HepG2 (cell line): Measurements from ENCODE around the gene SOCS3. TPM values are rescaled to one million over a fixed set of nuclear protein-coding genes. Genes with fewer than 3 reads are reported as not detected.

ENCODE experiments used
- ARNT ChIP-seq: fragments of 450-650 bp; IDR thresholded peaks from 2 replicates; pipeline ENCODE4 v1.6.1; 2017
- FOXA1 ChIP-seq, 2 experiments: fragments of 450-650 bp in 1 of 2; sonication (generic) in 1 of 2; formaldehyde crosslinking in 1 of 2; IDR thresholded peaks; 2 replicates each; pipeline versions ENCODE4 v1.4.0 to v1.6.1; 2016 to 2020; ENCODE audit warnings: missing genetic modification reagents in 1 of 2
- RFX5 ChIP-seq: IDR thresholded peaks from 2 replicates; pipeline ENCODE4 v1.6.1; 2011; ENCODE audit warnings: low read depth, low read length, improper control_type of control experiment
- RXRB ChIP-seq: IDR thresholded peaks from 2 replicates; pipeline ENCODE4 v1.6.1; 2016; ENCODE audit warnings: borderline replicate concordance, missing genetic modification reagents, missing compliant biosample characterization
- SMARCC2 ChIP-seq: fragments of 450-650 bp; IDR thresholded peaks from 2 replicates; pipeline ENCODE4 v1.6.1; 2017; ENCODE audit warnings: antibody characterized with exemption, mild to moderate bottlenecking
- SRSF1 ChIP-seq: fragments of 200-400 bp; formaldehyde crosslinking; optimal IDR thresholded peaks from 2 replicates; pipeline ENCODE3; 2017; ENCODE audit warnings: mild to moderate bottlenecking, low read depth, low read length, moderate library complexity
- TAF15 ChIP-seq: fragments of 200-400 bp; formaldehyde crosslinking; IDR thresholded peaks from one replicate; pipeline ENCODE4 v1.6.1; 2018; ENCODE audit warnings: mild to moderate bottlenecking, low read depth, low read length; ENCODE audit not compliant: poor library complexity, severe bottlenecking
- ZBTB38 ChIP-seq: sonication (generic); formaldehyde crosslinking; IDR thresholded peaks from 2 replicates; pipeline ENCODE4 v1.5.1; 2020; ENCODE audit warnings: mild to moderate bottlenecking, missing genetic modification reagents
- ZNF205 ChIP-seq: IDR thresholded peaks from 2 replicates; pipeline ENCODE4 v1.6.1; 2018; ENCODE audit warnings: missing biosample characterization, missing genetic modification reagents
- ZNF317 ChIP-seq: sonication (generic); formaldehyde crosslinking; IDR thresholded peaks from 2 replicates; pipeline ENCODE4 v1.5.0; 2020; ENCODE audit warnings: mild to moderate bottlenecking, missing genetic modification reagents
- ZNF687 ChIP-seq: sonication (generic); formaldehyde crosslinking; IDR thresholded peaks from 2 replicates; pipeline ENCODE4 v1.5.1; 2020; ENCODE audit warnings: mild to moderate bottlenecking, missing genetic modification reagents, moderate library complexity
- ZNF75D ChIP-seq: sonication (generic); formaldehyde crosslinking; IDR thresholded peaks from 2 replicates; pipeline ENCODE4 v1.8.1; 2023; ENCODE audit warnings: missing genetic modification reagents, mild to moderate bottlenecking, borderline replicate concordance
- ZSCAN31 ChIP-seq: sonication (generic); formaldehyde crosslinking; IDR thresholded peaks from 2 replicates; pipeline ENCODE4 v1.5.0; 2020; ENCODE audit warnings: low read depth, mild to moderate bottlenecking, missing genetic modification reagents
- polyA plus RNA-seq, 8 experiments: library from polyadenylated mRNA; depleted of rRNA in 3 of 8; stranded (reverse) in 7 of 8; unstranded in 1 of 8; fragments of >200 nt; fragmentation: Illumina TruSeq in 4 of 8; extraction: Trizol in 4 of 8; gene quantifications; 2 replicates each; pipeline versions ENCODE4 v1.2.1 to v1.2.3, GENCODE V29; 2011 to 2016; ENCODE audit warnings: low read depth in 4 of 8, missing spikeins in 1 of 8, mixed read lengths in 1 of 8; ENCODE audit not compliant: insufficient read depth in 1 of 8
- total RNA-seq, 5 experiments: library from RNA; depleted of rRNA; stranded (reverse); fragments of >200 nt; fragmentation: Illumina TruSeq; extraction: Trizol; gene quantifications; 2 replicates each; pipeline ENCODE4 v1.2.3, GENCODE V29; 2016; ENCODE audit warnings: low read depth in 1 of 5
- TF ChIP-seq, protein P1 (sequence below): sonication (generic); formaldehyde crosslinking; IDR thresholded peaks from 2 replicates; pipeline ENCODE4 v1.4.0; 2020; ENCODE audit warnings: missing genetic modification reagents
- TF ChIP-seq, protein P2 (sequence below): sonication (generic); formaldehyde crosslinking; IDR thresholded peaks from 2 replicates; pipeline ENCODE4 v1.8.1; 2023; ENCODE audit warnings: mild to moderate bottlenecking, inconsistent platforms, moderate library complexity, missing genetic modification reagents, borderline replicate concordance
- TF ChIP-seq, protein P3 (sequence below), 2 experiments: sonication (generic) in 1 of 2; formaldehyde crosslinking in 1 of 2; IDR thresholded peaks; 2 replicates each; pipeline versions ENCODE4 v1.4.0 to v1.6.1; 2016 to 2020; ENCODE audit warnings: borderline replicate concordance in 1 of 2, low read depth in 1 of 2, mild to moderate bottlenecking in 1 of 2, missing genetic modification reagents in 1 of 2

SOCS3 gene
- total and polyA plus RNA-seq, 2 of the 13 experiments (the other 11 are each of a cell fraction or from before 2014, with no cell fraction given): 0.77 to 2.4 TPM

- TF ChIP-seq SRSF1: no peak
- peak; percentile 87 for TF ChIP-seq ZBTB38 (CRISPR knock-in tag)
- TF ChIP-seq TAF15: peak; percentile 36
- TF ChIP-seq, protein P1, sequence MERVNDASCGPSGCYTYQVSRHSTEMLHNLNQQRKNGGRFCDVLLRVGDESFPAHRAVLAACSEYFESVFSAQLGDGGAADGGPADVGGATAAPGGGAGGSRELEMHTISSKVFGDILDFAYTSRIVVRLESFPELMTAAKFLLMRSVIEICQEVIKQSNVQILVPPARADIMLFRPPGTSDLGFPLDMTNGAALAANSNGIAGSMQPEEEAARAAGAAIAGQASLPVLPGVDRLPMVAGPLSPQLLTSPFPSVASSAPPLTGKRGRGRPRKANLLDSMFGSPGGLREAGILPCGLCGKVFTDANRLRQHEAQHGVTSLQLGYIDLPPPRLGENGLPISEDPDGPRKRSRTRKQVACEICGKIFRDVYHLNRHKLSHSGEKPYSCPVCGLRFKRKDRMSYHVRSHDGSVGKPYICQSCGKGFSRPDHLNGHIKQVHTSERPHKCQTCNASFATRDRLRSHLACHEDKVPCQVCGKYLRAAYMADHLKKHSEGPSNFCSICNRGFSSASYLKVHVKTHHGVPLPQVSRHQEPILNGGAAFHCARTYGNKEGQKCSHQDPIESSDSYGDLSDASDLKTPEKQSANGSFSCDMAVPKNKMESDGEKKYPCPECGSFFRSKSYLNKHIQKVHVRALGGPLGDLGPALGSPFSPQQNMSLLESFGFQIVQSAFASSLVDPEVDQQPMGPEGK (CRISPR knock-in tag): peak; percentile 89
- TF ChIP-seq ZNF687 (CRISPR knock-in tag): peak; percentile 78
- no peak for TF ChIP-seq ARNT
- peak; percentile 81; the same call in 1 of the 2 replicates for TF ChIP-seq ZNF205 (CRISPR knock-in tag)
- peak; percentile 65 for TF ChIP-seq ZNF317 (CRISPR knock-in tag)
- TF ChIP-seq ZNF75D (CRISPR knock-in tag): no peak
- no peak for TF ChIP-seq SMARCC2
- no peak for TF ChIP-seq FOXA1 (IDR thresholded peaks at IDR 0.05)
- TF ChIP-seq FOXA1 (CRISPR knock-in tag; IDR thresholded peaks at IDR 0.05): peak; percentile 14; the same call in 1 of the 2 replicates
- TF ChIP-seq, protein P2, sequence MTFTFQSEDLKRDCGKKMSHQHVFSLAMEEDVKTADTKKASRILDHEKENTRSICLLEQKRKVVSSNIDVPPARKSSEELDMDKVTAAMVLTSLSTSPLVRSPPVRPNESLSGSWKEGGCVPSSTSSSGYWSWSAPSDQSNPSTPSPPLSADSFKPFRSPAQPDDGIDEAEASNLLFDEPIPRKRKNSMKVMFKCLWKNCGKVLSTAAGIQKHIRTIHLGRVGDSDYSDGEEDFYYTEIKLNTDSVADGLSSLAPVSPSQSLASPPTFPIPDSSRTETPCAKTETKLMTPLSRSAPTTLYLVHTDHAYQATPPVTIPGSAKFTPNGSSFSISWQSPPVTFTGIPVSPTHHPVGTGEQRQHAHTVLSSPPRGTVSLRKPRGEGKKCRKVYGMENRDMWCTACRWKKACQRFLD (CRISPR knock-in tag): peak; percentile 58; the same call in 1 of the 2 replicates
- TF ChIP-seq RXRB (CRISPR knock-in tag): peak; percentile 66; the same call in 1 of the 2 replicates
- TF ChIP-seq, protein P3, sequence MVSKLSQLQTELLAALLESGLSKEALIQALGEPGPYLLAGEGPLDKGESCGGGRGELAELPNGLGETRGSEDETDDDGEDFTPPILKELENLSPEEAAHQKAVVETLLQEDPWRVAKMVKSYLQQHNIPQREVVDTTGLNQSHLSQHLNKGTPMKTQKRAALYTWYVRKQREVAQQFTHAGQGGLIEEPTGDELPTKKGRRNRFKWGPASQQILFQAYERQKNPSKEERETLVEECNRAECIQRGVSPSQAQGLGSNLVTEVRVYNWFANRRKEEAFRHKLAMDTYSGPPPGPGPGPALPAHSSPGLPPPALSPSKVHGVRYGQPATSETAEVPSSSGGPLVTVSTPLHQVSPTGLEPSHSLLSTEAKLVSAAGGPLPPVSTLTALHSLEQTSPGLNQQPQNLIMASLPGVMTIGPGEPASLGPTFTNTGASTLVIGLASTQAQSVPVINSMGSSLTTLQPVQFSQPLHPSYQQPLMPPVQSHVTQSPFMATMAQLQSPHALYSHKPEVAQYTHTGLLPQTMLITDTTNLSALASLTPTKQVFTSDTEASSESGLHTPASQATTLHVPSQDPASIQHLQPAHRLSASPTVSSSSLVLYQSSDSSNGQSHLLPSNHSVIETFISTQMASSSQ (IDR thresholded peaks at IDR 0.05; ENCODE audit: low read depth): no peak
- TF ChIP-seq, protein P3 (CRISPR knock-in tag; IDR thresholded peaks at IDR 0.05; ENCODE audit: borderline replicate concordance): no peak
- 0 out of 2 replicates have a peak, but pooled peaks have one; percentile 43 for TF ChIP-seq ZSCAN31 (CRISPR knock-in tag)
- TF ChIP-seq RFX5: no peak
These were observed 721 bp upstream of the SOCS3 start (continued) for GRCh38 chr17:78360371-78361224.
